Bronchial epithelial cell (primary cell): ENCODE results near the gene PRKCH. TPM values are rescaled to one million over a fixed set of nuclear protein-coding genes. Genes with fewer than 3 reads are reported as not detected.

ENCODE experiments used
- DNase-seq: peaks from one replicate; pipeline ENCODE4 v3.0.0-alpha.2; 2010; ENCODE audit warnings: low read depth
- FAIRE-seq: peaks from 2 replicates; lab custom pipeline; 2011; peaks lifted over from hg19 to GRCh38; lab: Jason Lieb, UNC
- H3K27me3 ChIP-seq: 2 replicates; pipeline ENCODE4 v1.5.1; 2011; ENCODE audit warnings: low read length; ENCODE audit not compliant: control insufficient read depth, insufficient read depth
- H3K36me3 ChIP-seq: 2 replicates; pipeline ENCODE4 v1.5.1; 2011; ENCODE audit warnings: low read length; ENCODE audit not compliant: control insufficient read depth, insufficient read depth
- H3K4me3 ChIP-seq: 2 replicates; pipeline ENCODE4 v1.5.1; 2011; ENCODE audit warnings: mild to moderate bottlenecking, low read depth, low read length, control low read depth
- CTCF ChIP-seq: IDR thresholded peaks from 2 replicates; pipeline ENCODE4 v1.5.1; 2011; ENCODE audit warnings: mild to moderate bottlenecking, moderate library complexity, low read length, control low read depth, inconsistent platforms; ENCODE audit not compliant: insufficient read depth, severe bottlenecking
- total RNA-seq: library from RNA; depleted of rRNA; stranded (reverse); fragments of >200 nt; gene quantifications from 2 replicates; pipeline ENCODE4 v1.2.1, GENCODE V29; 2014

Gene PRKCH
- total RNA-seq, 1 donor from 2014 or later, result 24.5 TPM

DNA sequence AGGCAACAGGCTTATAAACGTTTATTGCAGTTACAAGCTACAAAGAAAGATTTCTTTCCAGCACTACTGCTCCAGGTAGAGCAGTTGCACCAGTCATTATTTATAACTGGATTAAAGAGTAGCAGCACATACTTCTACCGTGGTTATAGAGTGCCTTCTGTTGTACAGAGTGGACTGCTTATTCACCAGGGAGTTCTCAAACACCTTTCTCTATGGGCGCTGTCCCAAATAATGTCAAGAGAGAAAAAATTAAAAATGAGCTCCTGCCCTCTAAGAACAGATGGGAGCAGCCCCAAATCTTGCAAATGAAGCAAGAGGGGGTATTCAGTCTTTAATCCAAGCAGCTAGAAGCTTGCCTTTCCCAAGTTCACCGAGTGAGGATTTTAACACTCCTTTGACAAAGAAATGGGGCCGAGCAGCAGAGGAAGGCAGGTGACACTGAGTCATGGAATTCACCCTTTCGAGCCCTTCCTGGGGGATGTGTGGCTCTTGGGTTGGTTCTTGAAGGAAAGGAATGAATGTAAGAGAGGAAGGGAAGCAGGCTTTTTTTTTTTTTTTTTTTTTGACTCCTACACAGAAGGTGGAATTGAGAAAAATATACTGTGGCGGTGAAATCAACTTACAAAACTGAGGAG is 181.2 kb downstream of the PRKCH start:
- Histone ChIP-seq H3K27me3 (no peaks in the 10 kb centered on the region), H3K36me3 (no peaks in the 10 kb centered on the region), H3K4me3 (no peak overlapping the region)
- FAIRE-seq (no peak), DNase-seq (peak; percentile 79)
- TF ChIP-seq CTCF, result no peak

- Histone ChIP-seq H3K36me3 (no peaks in the 10 kb centered on the region), H3K4me3 (no peak overlapping the region), H3K27me3 (no peaks in the 10 kb centered on the region)
- peak; percentile 92 for DNase-seq
- FAIRE-seq, result no peak
- TF ChIP-seq CTCF, result no peak
These were observed 181.9 kb downstream of the PRKCH start for GRCh38 chr14:61503167-61503801.

DNA sequence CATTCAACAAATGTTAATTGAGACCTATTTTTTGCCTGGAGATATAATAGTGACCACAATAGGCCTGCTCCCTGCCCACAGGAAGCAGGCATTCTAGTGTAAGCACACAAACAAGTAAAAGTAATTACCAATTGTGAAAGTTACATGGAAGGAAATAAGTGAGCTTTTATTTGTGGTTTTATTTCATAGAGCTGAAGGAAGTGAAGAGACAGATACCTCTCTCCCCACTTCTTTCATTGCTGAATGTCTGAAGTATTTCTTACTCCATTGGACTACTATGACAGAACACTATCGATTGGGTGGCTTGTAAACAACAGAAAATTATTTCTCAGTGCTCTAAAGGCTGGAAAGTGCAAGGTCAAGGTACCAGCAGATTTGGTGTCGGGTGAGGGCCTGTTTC is 183.5 kb downstream of the PRKCH start:
- TF ChIP-seq CTCF, result no peak
- Histone ChIP-seq H3K27me3 (no peaks in the 10 kb centered on the region), H3K4me3 (no peak overlapping the region), H3K36me3 (no peaks in the 10 kb centered on the region)
- DNase-seq (no peak), FAIRE-seq (no peak)

DNA sequence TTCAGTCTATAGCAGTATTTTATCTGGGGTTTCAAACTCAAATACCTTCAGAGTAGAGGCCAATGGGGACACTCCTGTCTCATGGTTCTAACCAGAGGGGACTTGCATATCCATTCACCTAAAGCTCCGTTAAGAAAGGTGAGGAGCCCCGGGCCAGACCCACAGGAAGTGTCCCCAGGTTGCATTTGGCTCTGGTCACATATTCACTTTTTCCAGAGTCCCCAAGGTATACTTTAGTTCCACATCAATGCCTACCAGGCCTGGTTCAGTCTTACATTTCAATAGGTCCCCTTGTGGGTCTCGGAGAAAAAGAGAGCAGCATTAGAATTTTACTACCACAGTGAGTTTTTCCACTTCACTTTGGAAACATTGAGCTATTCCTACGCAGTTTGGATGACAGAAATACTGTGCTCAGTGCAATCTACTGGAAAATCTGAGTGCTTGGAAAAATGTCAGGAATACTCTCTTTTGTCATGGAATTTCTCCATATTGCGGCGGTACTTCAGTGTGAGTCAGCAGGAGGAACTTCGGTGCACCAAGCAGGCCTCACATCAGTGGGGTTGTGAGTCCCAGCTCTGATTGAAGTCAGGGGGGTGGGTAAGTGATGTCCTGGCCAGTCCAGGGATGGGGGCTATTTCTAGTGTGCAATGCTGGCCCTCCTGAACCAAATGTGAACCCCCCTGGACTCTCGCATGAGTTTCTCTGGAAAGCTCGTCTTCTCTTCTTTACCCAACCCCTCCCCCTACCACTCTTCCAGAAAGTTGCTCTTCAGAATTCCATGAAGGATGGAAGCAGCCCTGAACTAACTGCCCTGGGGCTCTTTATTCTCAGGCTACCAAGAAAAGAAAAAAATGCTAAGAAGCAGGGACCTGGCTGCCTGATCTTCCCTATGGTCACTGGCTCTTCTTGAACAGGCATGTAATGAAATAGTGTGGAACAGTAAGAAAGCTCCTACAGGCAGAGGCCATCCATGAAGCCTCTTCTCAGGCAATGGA is 184.7 kb downstream of the PRKCH start:
- no peak for FAIRE-seq
- TF ChIP-seq CTCF, result no peak
- Histone ChIP-seq H3K27me3 (no peaks in the 10 kb centered on the region), H3K36me3 (no peaks in the 10 kb centered on the region), H3K4me3 (no peak overlapping the region)
- no peak for DNase-seq

GRCh38 chr14:61508526-61508925 is 187.1 kb downstream of the PRKCH start:
- no peak overlapping the region for H3K4me3 ChIP-seq

More at GRCh38 chr14:61508526-61508925, 187.1 kb downstream of the PRKCH start:
- no peak for FAIRE-seq
- no peaks in the 10 kb centered on the region for H3K27me3 ChIP-seq
- no peaks in the 10 kb centered on the region for H3K36me3 ChIP-seq
- no peak for TF ChIP-seq CTCF
- no peak for DNase-seq
